Gastrocnemius medialis (tissue), 4 donors: ENCODE measurements around the gene ZFP64.

ENCODE experiments used
- CTCF ChIP-seq, 5 experiments: fragments of 450-650 bp in 3 of 5; fragments of 200-600 bp in 2 of 5; sonication (generic) in 2 of 5; IDR thresholded peaks in 4 of 5; conservative IDR thresholded peaks in 1 of 5; 1 replicate in 4 of 5; 2 replicates in 1 of 5; pipeline ENCODE4 v1.5.1; 2016 to 2019; ENCODE audit warnings: antibody characterized with exemption in 5 of 5, mild to moderate bottlenecking in 3 of 5, moderate library complexity in 3 of 5
- POLR2A ChIP-seq, 2 donors: fragments of 450-650 bp; IDR thresholded peaks; one replicate each; pipeline ENCODE4 v1.6.1; 2017; ENCODE audit warnings: antibody characterized with exemption in 2 of 2, mild to moderate bottlenecking in 2 of 2, moderate library complexity in 2 of 2

- no peak for TF ChIP-seq CTCF (IDR thresholded peaks at IDR 0.05 in 4 of 5, conservative IDR thresholded peaks at IDR 0.05 in 1 of 5)
- TF ChIP-seq POLR2A (IDR thresholded peaks at IDR 0.05) = no peak
Measured at GRCh38 chr20:52130406-52130805, 61.2 kb downstream of the ZFP64 start.
